GM19324 (cell line): ENCODE measurements around the gene KLHDC4.
"Not testable (repeated sequence)": the region's sequence is repeated elsewhere in the genome, so short reads cannot be mapped to it uniquely, and the experiment has no call there.

Source experiments
- ATAC-seq: cut with Tn5 transposase; IDR thresholded peaks from one replicate; pipeline ENCODE4 v1.9.1; 2021; ENCODE audit warnings: mild to moderate bottlenecking, moderate library complexity; ENCODE audit not compliant: unreplicated experiment, low FRiP score

KLHDC4 gene

GRCh38 chr16:87789437-87790291 lies 23.9 kb upstream of the KLHDC4 start:
- ATAC-seq: no peak

DNA sequence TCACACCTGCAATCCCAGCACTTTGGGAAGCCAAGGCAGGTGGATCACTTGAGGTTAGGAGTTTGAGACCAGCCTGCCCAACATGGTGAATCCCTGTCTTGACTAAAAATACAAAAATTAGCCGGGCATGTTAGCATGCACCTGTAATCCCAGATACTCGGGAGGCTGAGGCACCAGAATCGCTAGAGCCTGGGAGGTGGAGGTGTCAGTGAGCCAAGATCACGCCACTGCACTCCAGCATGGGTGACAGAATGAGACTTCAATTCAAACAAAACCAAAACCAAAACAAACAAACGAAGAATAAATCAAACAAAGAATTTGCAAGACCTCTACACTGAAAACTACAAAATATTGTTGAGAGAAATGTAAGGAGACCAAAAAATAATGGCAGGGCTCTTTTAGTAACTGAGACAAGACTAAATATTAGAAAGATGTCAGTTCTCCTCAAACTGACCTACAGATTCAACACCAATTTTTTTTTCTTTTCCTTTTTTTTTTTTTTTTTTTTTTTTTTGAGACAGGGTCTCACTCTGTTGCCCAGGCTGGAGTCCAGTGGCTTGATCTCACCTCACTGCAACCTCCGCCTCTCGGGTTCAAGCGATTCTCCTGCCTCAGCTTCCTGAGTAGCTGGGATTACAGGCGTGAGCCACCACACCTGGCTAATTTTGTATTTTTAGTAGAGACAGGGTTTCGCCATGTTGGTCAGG lies 23.1 kb upstream of the KLHDC4 start:
- not testable (repeated sequence) for ATAC-seq

DNA sequence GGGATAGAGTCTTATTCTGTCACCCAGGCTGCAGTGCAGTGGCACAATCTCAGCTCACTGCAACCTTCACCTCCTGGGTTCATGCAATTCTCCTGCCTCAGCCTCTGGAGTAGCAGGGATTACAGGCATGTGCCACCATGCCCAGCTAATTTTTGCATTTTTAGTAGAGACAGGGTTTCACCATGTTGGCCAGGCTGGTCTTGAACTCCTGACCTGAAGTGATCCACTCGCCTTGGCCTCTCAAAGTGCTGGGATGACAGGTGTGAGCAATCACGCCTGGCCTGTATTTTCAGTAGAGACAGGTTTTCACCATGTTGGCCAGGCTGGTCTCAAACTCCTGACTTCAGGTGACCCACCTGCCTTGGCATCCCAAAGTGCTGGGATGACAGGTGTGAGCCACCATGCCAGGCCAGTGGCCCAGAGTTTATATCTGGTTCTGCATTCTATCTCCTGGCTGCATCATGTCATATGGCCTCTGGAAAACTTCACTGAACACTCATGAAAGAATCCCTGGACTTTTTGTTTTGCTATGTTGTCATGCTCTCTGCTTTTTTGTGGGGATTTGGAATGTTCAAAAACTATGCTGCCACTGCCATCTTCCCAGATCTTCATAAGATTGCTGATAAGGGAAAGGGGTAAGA lies 21.8 kb upstream of the KLHDC4 start:
- ATAC-seq: not testable (repeated sequence)

- ATAC-seq: no peak
Measured at GRCh38 chr16:87784812-87785211, 19.0 kb upstream of the KLHDC4 start.

DNA sequence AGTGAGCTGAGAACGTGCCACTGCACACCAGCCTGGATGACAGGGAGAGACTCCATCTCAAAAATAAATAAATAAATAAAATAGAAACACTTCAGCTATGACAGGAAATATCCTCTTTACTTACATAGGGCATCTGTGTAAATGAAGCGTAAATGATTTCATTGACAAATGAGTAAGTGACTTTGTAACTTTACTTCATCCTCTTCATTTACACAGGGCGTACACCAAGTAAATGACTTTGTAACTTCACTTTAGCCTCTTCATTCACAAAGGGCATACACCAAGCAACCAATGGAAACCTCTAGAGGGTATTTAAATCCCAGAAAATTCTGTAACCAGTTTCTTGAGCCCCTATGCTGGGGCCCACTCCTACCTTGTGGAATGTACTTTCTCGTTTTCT lies 16.2 kb upstream of the KLHDC4 start:
- no peak for ATAC-seq

- no peak for ATAC-seq
Measured at GRCh38 chr16:87780385-87780989, 14.7 kb upstream of the KLHDC4 start.

DNA sequence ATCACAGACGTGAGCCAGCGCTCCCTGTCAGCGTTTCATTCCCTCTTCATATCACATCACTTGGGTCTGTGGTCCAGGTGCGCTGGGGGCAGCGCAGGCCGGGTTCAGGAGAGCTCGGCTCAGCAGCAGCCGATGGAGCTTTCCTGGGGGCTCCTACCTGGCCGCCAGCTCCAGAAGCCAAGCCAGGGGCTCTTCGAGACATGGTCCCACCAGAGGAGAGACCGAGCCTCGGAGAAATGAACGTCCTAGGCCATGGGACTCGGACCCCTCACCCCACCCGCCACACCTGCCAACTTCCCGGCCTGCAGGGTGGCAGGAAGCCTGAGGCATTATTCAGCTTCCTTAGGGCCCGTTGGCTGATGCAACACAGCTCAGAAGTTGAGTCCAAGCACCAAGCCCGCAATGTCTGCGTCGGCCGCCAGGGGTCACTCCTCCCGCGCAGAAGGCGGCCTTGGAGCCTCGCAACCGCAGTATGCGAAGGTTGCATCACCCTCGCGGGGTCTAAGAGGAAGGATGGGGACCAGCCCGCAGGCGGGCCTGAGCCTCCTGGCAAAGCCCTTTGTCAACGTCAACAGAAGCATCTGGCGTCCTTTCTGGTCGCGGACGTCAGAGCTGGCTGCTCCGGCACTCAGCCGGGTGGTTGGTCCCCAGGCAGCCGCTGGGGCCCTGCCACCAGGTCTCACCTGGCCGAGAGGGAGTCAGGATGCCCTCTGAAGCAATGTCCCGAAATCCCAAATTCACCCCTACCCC lies 13.2 kb upstream of the KLHDC4 start:
- peak; percentile 46 for ATAC-seq

- no peak for ATAC-seq
Measured at GRCh38 chr16:87778476-87778829, 12.7 kb upstream of the KLHDC4 start.

DNA sequence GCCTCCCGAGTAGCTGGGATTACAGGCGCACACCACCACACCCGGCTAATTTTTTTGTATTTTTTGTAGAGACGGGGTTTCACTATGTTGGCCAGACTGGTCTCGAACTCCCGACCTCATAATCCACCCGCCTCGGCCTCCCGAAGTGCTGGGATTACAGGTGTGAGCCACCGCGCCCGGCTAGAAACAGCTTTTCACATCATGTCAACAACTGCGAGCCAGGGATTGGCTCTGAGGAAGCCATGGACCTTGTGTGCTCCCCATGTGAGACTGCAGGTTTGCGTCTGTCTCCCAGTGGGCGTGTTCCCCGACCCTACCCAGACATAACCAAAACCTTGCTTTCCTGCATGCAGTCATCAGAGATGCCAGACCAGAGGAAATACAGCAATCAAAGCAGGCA lies 8.1 kb upstream of the KLHDC4 start:
- not testable (repeated sequence) for ATAC-seq

DNA sequence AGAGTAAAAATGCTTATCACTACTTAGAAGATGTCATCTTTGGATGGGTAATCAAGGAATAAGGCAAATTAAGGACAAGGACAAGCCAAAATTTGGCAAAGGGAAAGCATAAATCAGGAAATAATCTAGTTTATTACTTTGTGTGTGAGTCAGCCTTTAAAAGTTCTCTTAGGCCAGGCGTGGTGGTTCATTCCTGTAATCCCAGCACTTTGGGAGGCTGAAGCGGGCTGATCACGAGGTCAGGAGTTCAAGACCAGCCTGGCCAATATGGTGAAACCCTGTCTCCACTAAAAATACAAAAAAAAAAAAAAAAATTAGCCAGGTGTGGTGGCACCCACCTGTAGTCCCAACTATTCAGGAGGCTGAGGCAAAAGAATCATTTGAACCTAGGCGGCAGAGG lies 1.7 kb upstream of the KLHDC4 start:
- not testable (repeated sequence) for ATAC-seq

- no peak for ATAC-seq
Measured at GRCh38 chr16:87766485-87766797, 655 bp upstream of the KLHDC4 start.

- peak; percentile 36 for ATAC-seq
Measured at GRCh38 chr16:87765473-87765775, 362 bp downstream of the KLHDC4 start.

- peak; percentile 13 for ATAC-seq
Measured at GRCh38 chr16:87764600-87765472, 950 bp downstream of the KLHDC4 start.

DNA sequence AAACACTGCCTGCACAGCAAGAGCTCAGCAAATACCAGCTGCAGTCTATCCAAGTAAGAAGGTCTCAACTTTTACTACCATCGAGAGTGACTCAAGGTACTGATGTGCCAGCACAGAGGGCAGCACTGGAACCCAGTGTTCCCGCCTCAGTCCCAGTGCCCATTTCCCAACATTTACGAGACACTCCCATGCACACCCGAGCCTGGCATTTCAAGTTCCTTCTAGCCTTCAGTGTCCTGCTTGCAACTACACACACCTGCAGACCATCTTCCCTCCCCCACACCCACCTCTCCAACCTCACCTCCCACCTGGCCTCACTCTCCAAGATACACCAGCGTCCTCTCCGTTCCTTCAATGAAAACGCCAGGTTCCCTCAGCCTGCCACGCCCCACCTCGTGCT lies 3.2 kb downstream of the KLHDC4 start:
- ATAC-seq: no peak

GRCh38 chr16:87762071-87762571 lies 3.7 kb downstream of the KLHDC4 start:
- no peak for ATAC-seq

- ATAC-seq: no peak
Measured at GRCh38 chr16:87761060-87761459, 4.7 kb downstream of the KLHDC4 start.

DNA sequence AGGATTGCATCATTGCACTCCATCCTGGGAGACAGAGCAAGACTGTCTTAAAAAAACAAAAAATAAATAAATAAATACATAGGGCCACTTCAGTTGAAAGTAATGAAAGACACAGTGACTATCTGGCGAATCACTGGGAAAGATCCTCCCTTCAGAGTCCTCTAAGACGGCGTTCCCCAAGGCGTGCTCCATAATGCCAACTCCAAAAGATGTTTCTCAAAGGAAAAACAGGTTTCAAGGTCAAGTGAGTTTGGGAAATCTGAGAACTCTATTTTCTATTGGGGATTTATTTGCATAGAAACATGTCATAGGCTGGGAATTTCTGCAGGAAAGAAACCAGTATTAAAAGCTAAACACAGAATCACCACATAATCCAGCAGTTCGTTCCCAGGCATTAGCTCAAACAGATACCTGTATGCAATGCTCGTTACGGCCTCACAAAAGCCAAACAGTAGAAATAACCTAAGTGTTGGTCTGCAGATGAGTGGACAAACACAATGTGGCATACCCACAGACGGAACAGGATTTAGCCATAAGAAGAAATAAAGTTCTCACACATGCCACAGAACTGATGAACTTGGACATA lies 7.9 kb downstream of the KLHDC4 start:
- no peak for ATAC-seq

DNA sequence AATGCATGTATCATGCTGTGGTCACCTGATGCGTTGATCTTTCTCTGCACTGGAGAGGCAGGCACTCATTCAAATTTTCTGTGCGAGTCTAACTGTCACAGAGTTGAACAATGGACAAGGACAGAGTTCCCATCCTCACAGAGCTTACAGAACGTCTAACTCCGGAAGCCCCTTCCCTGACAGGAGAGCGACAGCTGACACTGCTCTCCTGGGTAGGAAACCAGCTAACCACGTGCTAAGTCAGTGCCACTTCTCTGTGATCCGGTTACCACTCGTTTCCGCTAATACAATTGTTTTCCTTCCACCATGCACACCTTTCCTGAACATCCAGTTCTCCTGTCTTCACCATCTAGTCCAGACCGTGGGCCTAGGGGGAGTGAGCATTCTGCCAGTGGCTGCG lies 11.3 kb downstream of the KLHDC4 start:
- ATAC-seq: no peak
